T-helper 9 cell (primary cell): Measurements from ENCODE around the gene C6orf47.

Source experiments
- DNase-seq: peaks from one replicate; pipeline ENCODE4 v3.0.0-alpha.2; 2020

C6orf47 gene

DNA sequence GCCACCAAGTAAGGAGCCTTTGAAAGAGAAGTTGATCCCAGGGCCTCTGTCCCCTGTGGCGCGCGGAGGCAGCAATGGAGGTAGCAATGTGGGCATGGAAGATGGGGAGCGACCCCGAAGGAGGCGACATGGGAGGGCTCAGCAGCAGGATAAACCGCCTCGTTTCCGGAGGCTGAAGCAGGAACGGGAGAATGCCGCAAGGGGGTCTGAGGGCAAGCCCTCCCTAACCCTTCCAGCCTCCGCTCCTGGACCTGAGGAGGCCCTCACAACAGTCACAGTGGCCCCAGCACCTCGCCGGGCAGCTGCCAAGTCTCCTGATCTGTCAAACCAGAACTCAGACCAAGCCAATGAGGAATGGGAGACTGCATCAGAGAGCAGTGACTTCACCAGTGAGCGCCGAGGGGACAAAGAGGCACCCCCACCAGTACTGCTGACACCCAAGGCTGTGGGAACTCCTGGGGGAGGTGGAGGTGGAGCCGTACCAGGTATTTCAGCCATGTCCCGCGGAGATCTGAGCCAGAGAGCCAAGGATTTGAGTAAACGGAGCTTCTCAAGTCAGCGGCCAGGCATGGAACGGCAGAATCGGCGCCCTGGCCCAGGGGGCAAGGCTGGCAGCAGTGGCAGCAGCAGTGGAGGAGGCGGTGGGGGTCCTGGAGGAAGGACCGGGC lies 28.2 kb downstream of the C6orf47 start:
- no peak for DNase-seq

DNA sequence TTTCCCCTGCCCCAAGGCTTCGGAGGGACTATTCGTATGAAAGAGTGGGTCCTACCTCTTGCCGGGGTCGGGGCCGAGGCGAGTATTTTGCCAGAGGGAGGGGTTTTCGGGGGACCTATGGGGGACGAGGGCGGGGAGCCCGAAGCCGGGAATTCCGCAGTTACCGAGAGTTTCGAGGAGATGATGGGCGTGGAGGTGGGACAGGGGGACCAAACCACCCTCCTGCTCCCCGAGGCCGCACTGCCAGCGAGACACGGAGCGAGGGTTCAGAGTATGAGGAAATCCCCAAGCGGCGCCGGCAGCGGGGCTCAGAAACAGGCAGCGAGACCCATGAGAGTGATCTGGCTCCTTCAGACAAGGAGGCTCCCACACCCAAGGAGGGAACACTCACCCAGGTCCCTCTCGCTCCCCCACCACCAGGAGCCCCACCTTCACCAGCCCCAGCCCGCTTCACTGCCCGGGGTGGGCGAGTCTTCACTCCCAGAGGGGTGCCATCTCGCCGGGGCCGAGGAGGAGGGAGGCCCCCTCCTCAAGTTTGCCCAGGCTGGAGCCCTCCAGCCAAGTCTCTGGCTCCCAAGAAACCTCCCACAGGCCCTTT lies 28.8 kb downstream of the C6orf47 start:
- no peak for DNase-seq

DNA sequence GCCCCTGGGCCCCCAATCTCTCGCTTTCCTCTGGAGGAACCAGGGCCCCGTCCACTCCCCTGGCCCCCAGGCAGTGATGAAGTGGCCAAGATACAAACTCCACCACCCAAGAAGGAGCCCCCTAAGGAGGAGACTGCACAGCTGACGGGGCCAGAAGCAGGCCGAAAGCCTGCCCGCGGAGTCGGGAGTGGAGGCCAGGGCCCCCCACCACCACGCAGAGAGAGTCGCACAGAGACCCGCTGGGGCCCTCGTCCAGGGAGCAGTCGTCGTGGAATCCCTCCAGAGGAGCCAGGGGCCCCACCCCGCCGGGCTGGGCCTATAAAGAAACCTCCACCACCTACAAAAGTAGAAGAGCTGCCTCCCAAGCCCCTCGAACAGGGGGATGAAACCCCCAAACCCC lies 29.4 kb downstream of the C6orf47 start:
- no peak for DNase-seq

DNA sequence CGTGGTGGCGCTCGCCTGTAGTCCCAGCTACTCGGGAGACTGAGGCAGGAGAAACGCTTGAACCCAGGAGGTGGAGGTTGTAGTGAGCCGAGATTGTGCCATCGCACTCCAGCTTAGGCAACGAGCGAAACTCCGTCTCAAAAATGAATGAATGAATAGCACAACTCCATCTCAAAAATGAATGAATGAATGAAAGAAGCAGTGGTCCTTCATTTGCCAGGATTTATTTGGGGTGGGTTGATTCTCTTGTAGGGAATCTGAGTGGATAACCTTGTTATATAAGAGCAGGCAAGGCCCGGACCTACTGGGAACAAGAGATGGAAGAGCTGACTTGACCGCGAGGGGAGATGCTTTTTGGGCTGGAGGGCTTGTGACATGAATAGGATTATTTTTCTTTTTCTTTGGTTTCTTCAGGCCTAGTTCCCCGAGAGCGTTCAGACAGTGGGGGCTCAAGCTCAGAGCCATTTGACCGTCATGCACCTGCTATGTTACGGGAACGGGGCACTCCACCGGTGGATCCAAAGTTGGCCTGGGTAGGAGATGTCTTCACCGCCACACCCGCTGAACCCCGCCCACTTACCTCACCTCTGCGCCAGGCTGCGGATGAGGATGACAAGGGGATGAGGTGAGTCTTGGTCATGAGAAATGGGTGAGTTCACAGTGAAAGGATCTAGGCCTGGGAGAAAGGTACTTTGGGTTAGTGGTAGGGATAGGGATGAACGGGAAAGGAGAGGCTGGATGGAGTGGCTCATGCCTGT lies 30.2 kb downstream of the C6orf47 start:
- DNase-seq = no peak

DNA sequence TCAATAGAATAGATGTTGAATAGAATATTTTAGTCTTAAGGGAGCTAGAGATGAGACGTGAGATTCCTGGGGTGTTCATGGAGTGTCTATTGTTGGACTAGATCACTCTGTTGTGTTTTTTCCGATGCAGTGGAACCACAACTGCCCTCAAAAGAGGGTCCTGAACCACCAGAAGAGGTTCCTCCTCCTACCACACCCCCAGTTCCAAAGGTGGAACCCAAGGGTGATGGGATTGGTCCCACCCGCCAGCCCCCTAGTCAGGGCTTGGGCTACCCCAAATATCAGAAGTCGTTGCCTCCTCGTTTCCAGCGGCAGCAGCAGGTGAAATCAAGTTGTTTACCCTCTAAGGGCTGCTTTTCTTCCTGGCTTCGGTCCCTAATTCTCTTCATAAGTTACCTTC lies 31.6 kb downstream of the C6orf47 start:
- no peak for DNase-seq

- no peak for DNase-seq
Observed at GRCh38 chr6:31627690-31628287, 32.8 kb downstream of the C6orf47 start.

DNA sequence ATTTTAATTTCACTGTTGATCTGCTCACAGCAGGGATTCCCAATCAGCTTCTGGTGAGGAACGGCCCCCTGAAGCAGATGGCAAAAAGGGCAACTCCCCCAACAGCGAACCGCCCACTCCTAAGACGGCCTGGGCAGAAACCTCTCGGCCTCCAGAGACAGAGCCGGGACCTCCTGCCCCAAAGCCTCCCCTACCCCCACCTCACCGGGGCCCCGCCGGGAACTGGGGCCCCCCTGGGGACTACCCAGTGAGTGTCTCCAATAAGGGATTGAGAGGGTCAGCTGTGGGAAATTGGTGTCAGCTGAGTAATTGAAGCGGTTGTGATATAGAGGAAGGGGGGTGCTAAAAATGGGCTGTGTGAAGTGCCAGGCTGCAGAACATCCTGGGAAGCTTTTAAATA lies 33.6 kb downstream of the C6orf47 start:
- DNase-seq = no peak

DNA sequence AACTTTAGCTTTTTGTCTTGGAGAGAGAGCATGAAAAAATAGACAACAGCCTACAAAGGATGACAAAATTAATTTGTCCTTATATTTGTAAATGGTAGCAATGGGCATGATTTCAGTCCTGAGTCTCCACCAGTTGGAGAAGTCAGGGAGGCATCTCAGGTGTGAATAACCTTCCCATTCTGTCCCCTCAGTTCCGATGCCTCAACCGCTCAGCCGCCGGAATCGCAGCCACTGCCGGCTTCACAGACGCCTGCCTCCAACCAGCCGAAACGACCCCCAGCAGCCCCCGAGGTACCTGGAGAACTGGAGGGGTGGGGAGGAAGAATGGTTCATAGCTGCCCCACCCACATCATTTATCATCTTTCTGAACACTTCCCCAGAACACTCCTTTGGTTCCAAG lies 36.5 kb downstream of the C6orf47 start:
- no peak for DNase-seq

DNA sequence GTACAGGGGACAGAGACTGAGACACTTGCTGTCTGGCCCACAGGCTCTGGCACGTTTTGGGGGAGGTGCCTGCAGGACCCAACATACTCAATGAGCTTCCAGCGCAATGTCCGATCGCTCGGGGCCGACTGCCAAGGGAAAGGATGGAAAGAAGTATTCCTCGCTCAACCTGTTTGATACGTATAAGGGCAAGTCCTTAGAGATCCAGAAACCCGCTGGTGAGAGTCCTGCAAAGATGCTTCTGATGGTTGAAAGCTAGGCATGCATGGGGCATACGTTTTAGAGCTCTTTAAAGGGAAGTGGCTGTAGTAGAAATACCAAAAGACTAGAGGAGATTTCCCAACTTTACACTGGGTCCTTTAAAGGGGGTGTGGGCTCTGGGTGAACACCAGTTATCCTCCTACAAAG lies 37.9 kb downstream of the C6orf47 start:
- no peak for DNase-seq

DNA sequence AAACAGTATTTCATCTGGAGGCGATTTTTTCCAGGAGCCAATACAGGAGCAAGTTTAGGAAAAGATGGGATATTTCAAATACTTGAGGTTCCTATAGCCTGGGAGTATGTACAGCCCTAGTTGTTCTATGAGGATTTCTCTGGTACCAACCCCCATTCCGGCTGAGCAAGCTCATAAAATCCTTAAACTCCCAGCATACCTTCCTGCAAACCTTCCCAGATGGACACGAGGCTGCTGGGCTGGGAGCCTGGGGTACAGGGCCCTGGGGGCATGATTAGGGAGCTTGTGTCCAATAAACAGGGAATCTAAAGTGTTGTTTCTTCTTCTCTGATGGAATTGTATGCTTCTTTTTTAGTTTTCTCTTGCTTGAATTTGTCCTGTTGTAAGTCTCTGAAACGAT lies 38.6 kb downstream of the C6orf47 start:
- DNase-seq = no peak

- no peak for DNase-seq
Observed at GRCh38 chr6:31621320-31621939, 39.1 kb downstream of the C6orf47 start.

DNA sequence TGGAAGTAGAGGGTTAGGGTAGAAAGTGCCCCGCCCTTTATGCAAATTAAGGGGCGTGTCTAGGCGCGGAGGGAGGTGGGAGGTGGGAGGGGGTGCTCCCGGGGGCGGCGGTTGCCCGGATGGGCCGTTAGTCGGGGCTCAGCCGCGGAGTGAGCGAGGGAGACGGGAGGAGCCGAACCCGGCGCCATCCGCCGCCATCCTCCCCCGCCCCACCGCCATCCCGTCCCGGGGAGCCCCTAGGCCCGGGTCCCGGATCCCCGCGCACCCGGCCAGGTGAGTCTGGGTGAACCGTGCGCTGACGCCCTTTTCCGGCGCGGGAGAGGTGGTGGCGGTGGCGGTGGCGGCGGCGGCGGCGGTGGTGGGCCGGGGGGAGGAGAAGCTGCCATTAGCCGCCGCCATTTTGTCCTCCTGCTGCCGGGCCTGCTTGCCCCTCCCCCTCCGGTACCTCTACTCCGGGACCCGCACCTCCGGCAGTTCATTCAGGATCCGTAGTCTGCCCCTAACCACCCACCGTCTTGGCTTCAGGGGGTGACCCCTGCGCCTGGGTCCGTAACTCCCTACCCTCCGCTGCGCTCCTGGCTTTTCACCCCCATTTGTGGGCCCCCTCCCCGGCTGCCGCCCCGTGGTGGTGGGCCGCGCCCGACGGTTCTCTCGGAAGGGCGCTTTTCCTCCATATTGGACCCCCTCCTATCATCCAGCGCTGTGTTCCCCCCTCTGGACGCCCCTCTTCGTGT lies 39.8 kb downstream of the C6orf47 start, which contains the start of gene PRRC2A:
TSS of gene PRRC2A (plus strand) at position 130 of the 734 bp plus-strand sequence. CDS start 2,075 bp downstream, outside the sequence.
- no peak for DNase-seq

GRCh38 chr6:31619805-31620585 lies 40.6 kb downstream of the C6orf47 start:
- peak; percentile 94 for DNase-seq

- no peak for DNase-seq
Observed at GRCh38 chr6:31617010-31617409, 43.6 kb downstream of the C6orf47 start.

- DNase-seq = no peak
Observed at GRCh38 chr6:31615748-31616147, 44.8 kb downstream of the C6orf47 start.

GRCh38 chr6:31614684-31615578 lies 45.6 kb downstream of the C6orf47 start, which contains the start of gene AIF1:
AIF1 (plus strand) TSS chr6:31615234; CDS start chr6:31615330, 96 bp downstream.
- no peak for DNase-seq

GRCh38 chr6:31614075-31614619 lies 46.4 kb downstream of the C6orf47 start:
- DNase-seq = no peak

- DNase-seq = no peak
Observed at GRCh38 chr6:31610968-31611367, 49.6 kb downstream of the C6orf47 start.

DNA sequence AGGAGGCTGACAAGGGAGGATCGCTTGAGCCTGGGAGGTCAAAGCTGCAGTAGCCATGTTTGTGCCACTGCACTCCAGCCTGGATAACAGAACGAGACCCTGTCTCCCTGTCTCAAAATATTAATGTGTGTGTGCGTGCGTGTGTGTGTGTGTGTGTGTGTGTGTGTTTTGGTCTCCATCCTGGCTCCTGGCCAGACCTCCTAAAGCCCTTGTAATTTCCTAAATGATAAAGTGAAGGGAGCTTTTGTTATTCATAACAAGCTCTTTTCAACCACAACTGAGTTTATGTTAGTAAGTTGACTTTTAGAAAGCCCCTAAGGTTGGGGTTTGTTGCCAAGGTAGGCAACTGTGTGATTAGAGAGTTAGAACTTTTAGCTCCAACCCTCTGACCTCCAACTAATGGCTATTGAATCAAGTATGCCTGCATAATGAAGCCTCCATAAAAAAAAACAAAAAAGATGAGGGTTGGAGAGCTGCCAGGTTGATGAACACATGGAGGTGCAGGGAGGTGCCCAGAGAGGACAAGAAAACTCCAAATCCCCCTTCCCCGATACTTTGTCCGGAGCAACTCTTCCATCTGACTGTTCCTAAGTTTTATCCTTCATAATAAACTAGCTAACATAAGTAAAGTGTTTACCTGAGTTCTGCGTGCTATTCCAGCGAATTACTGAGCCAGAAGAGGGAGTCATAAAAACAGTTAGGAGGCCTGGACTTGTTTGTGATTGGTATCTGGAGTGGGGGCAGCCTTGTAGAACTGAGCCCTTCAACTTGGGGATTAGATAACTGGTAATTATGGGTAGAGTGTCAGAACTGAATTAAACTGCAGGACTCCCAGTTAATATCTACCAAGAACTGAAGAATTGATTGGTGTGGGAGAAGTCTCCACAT lies 50.8 kb downstream of the C6orf47 start:
- no peak for DNase-seq
